22Rv1 (cell line): ENCODE data around the gene CAMTA1.
A peak's percentile ranks its signal among the peaks of the same experiment; 100 is the strongest.

Source experiments
- H3K27ac ChIP-seq: fragments of 450-650 bp; 2 replicates; pipeline ENCODE4 v1.5.1; 2017
- CTCF ChIP-seq: fragments of 450-650 bp; IDR thresholded peaks from 2 replicates; pipeline ENCODE4 v1.5.1; 2017; ENCODE audit warnings: mild to moderate bottlenecking
- ZFX ChIP-seq: fragments of 450-650 bp; IDR thresholded peaks from 2 replicates; pipeline ENCODE4 v1.6.1; 2017; ENCODE audit warnings: antibody characterized with exemption, borderline replicate concordance

The CAMTA1 gene

GRCh38 chr1:7190261-7190660 is 405.0 kb downstream of the CAMTA1 start:
- TF ChIP-seq ZFX (no peak), CTCF (no peak)
- no peak overlapping the region for H3K27ac ChIP-seq

GRCh38 chr1:7192453-7192852 is 407.2 kb downstream of the CAMTA1 start:
- no peak overlapping the region for H3K27ac ChIP-seq
- no peak for TF ChIP-seq ZFX
- no peak for TF ChIP-seq CTCF

GRCh38 chr1:7196036-7196911 is 411.0 kb downstream of the CAMTA1 start:
- TF ChIP-seq CTCF (no peak), ZFX (no peak)
- H3K27ac ChIP-seq = no peak overlapping the region

GRCh38 chr1:7198664-7199063 is 413.4 kb downstream of the CAMTA1 start:
- no peak overlapping the region for H3K27ac ChIP-seq

GRCh38 chr1:7199077-7199779 is 414.0 kb downstream of the CAMTA1 start:
- no peak overlapping the region for H3K27ac ChIP-seq
- TF ChIP-seq ZFX = no peak
- TF ChIP-seq CTCF = no peak

More at GRCh38 chr1:7198664-7199063, 413.4 kb downstream of the CAMTA1 start:
- TF ChIP-seq CTCF (no peak), ZFX (no peak)

GRCh38 chr1:7207875-7208646 is 422.8 kb downstream of the CAMTA1 start:
- no peak overlapping the region for H3K27ac ChIP-seq
- no peak for TF ChIP-seq ZFX
- TF ChIP-seq CTCF = peak; percentile 68
